ENCODE results near the gene PDE3A. TPM values are rescaled to one million over a fixed set of nuclear protein-coding genes. Genes with fewer than 3 reads are reported as not detected.

PDE3A gene
- total RNA-seq, 1 donor from 2014 or later: 0.39 TPM

DNA sequence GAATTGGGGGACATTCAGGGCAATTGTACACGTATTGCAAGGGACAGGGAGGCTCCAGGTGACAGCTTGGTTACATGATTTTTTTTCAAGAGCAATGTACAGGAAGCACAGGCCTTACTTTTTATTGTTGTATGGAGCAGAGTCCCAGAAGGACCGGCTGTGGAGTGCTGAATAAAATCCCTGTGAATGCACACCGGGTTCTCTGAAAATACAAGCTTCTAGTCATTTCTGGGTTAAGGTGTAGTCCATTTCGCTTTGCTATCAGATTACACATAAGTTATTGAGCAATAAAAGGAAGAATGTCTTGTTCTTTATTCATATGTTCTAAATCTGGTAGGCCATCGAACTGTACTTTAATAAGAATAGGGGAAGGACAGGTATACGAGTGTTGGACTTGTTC lies 52.2 kb downstream of the PDE3A start:
- no peak for DNase-seq (ENCODE audit: low read depth in 2 of 2)

DNA sequence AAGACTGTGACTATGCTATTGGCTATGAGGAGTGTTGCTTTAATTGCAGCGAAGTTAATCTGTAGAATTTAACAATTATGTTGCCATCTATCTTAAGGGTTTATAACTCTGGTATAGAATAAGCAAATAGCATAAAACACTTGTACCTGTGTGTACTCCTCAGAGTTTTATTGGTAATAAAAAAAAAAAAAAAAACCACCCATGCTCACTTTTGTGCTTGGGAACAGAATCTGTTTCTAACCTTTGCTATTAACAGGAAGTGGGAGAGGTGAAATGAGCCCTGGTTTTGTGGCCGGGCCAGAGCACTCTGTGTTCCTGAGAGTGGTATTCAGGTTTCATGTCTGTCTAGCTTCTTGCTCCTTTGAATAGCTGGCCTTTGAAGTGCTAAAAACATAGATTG lies 53.1 kb downstream of the PDE3A start:
- no peak for DNase-seq (ENCODE audit: low read depth in 2 of 2)

- DNase-seq (ENCODE audit: low read depth in 2 of 2): no peak
Measured at GRCh38 chr12:20423557-20423956, 55.2 kb downstream of the PDE3A start.

DNA sequence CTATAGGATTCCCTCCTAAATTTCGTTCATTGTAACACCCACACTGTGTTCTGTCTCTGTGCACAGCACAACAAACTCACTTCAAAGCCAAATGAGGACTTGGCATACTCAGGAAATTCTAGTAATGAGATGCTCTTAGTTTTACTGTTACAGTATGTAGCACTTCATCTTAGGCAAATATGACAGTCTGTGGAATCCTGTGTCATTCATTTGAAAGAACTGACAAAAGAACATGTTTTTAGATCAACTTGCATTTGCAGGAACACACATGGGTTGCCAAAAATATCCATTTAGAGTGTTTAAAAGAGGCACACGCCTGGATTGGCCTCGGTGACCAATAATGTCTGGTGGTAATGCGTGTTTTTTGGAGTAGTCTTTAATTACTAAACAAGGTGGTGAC lies 56.5 kb downstream of the PDE3A start:
- DNase-seq (ENCODE audit: low read depth in 2 of 2): no peak

DNA sequence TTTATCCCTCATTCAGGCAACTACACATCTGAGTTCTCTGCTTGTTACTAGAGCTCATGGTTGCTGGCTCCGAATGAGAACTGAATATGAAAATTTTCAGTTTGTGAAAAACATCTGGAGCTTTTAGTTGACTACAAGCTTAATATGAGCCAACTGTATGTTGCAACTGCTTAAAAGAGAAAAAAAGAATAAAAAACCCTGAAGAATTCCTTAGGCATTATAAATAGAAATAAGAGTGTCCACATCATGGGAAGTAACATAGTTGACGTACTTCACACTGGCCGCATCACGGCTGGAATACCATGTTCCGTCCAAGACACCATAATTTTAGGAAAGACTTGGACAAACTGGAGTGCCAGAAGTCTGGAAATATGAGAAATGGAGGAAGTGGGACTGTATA lies 57.9 kb downstream of the PDE3A start:
- no peak for DNase-seq (ENCODE audit: low read depth in 2 of 2)

DNA sequence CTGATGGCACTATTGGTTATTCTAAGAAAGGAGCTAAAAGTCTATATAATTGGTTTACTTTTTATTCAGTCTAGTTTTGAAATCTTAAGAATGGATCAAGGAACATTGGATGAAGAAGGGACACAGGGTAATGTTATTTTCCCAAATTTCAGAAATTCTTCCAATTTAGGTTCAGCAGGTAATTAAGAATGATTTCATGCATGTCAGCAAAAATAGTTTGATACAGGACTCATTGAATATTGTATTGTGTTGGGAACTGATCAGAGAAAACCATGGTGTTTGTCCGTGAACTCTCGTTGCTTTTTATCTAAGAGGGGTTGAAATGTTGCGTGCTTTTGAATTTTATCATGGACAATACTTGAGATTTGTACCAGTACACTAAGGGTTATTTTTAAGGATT lies 58.6 kb downstream of the PDE3A start:
- DNase-seq (ENCODE audit: low read depth in 2 of 2): no peak

GRCh38 chr12:20429852-20430251 lies 61.5 kb downstream of the PDE3A start:
- no peak for DNase-seq (ENCODE audit: low read depth in 2 of 2)

- DNase-seq (ENCODE audit: low read depth in 2 of 2): no peak
Measured at GRCh38 chr12:20432290-20432689, 64.0 kb downstream of the PDE3A start.

GRCh38 chr12:20434996-20435395 lies 66.7 kb downstream of the PDE3A start:
- DNase-seq (ENCODE audit: low read depth in 2 of 2): peak in 1 of 2 donors; percentile 16

DNA sequence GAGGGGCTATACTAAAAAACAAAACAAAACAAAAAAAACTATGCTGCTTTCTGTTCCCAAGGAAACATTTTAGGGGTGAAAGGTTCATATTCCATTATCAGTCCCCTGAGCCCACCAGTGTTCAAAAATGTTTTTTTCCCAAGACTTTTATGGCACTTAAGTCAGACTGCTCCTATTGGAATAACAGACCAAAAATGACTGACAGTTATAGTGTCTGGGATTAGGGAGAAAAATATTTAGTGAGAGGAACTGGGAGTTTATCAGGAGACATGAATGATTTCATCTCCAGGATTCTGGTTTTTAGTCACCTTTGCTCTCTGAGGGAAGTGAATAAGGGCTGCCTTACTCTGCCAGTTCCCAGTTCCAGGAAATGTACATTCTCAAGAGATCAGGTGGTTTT lies 68.0 kb downstream of the PDE3A start:
- DNase-seq (ENCODE audit: low read depth in 2 of 2): peak in 1 of 2 donors; percentile 85

DNA sequence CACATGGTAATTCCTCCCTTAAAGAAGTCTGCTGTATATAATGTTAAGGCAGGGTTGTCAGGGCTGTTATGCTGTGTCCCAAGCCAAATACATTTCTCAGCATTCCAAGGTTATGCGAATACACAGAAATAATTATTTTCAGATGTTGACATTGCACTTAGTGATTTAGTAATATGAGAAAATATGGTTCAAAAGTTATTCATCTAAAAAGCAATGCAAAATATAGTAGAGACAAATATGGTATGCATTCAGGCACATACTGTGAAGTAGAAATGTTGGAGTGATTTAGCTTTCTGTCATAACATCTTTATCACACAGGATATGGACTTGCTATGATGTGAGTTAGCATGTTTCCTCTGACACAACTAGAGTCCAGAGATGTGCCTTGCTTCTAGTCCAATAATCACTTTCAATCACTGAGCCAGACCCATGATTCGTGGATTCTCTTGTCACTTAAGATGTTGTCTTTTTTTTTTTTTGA lies 70.0 kb downstream of the PDE3A start:
- DNase-seq (ENCODE audit: low read depth in 2 of 2): peak in 1 of 2 donors; percentile 63

GRCh38 chr12:20439626-20440025 lies 71.3 kb downstream of the PDE3A start:
- peak in 1 of 2 donors; percentile 29 for DNase-seq (ENCODE audit: low read depth in 2 of 2)

DNA sequence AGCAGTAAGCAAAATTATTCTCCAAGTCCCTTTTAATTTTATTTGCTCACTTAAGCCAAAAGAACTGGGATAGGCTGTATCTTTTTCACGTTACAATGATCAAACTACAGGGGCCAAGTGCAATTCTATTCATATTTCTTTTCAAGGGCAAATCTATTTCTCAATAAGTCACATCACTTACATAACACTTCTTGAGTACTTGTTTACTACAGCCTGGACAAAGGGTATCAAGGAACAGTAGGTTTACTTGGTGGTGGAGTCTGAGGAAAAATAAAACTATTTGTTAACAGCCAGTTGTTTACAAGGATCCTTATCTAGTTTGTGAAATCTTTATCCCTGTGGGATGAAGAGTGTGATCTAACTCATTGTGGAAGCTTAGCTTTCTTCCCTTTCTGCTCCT lies 72.1 kb downstream of the PDE3A start:
- DNase-seq (ENCODE audit: low read depth in 2 of 2): no peak

- DNase-seq (ENCODE audit: low read depth in 2 of 2): no peak
Measured at GRCh38 chr12:20442322-20442721, 74.0 kb downstream of the PDE3A start.

DNA sequence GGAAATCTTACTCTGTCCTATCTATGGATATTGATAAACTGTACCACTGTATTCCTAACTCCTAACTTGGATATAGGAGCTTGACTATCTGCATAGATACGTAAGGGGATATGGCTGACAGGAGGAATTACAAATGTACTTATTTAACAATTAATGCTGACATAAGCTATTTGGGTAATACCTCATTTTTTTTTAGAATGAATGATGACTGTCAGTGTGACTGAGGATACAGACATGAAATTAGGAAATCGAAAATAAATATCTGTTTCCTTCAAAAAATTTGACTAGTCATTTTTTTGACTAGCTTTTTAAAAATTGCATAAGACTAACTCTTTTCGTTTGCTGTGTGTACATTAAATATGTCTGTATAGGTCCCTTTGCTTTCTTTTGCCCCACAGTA lies 74.9 kb downstream of the PDE3A start:
- no peak for DNase-seq (ENCODE audit: low read depth in 2 of 2)

GRCh38 chr12:20443792-20444191 lies 75.5 kb downstream of the PDE3A start:
- DNase-seq (ENCODE audit: low read depth in 2 of 2): no peak

- no peak for DNase-seq (ENCODE audit: low read depth in 2 of 2)
Measured at GRCh38 chr12:20444595-20445170, 76.3 kb downstream of the PDE3A start.

- DNase-seq (ENCODE audit: low read depth in 2 of 2): peak in 1 of 2 donors; percentile 10
Measured at GRCh38 chr12:20445687-20446086, 77.3 kb downstream of the PDE3A start.

DNA sequence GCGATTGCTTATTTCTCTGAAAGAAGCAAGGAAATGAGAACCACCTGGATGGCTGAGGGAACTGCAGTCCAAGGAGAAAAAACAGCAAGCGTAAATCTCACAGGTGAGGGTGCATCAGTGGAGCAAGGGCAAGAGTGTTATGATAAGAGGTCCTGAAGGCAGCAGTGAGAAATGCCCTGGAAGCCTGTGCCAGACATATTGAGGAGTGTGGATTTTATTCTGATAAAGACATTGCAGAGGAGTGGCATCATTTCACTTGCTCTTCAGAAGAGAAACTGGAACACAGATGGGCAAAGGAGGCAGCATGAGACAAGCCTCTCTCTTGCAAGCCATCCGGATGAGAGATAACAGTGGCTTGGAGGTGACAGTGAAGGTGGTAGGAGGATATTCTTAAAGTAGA lies 78.5 kb downstream of the PDE3A start:
- DNase-seq (ENCODE audit: low read depth in 2 of 2): no peak

DNA sequence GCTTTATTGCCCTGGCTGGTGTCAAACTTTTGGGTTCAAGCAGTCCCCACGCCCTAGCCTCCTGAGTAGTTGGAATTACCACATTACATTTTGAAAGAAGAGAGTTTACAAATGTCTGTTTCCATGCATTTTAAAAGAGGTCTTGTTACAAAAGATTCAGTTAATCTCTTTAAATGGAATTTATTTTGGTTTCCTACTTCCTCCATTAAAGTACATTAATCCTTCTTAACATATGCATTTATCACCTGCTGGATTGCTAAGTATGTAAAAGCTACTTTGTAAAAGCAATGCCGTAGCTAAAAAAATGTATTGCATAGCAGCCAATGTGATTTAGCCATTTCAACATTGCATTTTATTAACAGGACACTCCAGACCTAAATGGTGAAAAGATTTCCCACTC lies 80.4 kb downstream of the PDE3A start:
- no peak for DNase-seq (ENCODE audit: low read depth in 2 of 2)

- DNase-seq (ENCODE audit: low read depth in 2 of 2): no peak
Measured at GRCh38 chr12:20450591-20451180, 82.3 kb downstream of the PDE3A start.

DNA sequence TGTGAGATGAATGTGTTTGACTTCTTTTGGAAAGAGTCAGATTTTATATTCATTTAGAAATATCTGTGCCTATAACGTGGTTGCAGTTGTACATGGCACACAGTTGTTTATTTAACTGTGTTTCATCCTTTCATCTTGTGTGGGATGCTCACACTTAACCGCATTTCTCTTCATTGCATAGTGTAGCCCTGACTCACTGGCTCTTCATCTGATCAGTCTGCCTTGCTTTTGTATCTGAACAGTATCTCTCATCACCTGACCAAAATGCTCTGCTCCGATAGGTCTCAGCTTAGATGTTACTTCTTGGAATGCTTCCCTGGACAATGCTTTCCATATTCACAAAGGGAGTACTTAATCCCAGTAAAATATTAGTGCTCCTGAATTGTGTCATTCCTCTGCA lies 83.4 kb downstream of the PDE3A start:
- DNase-seq (ENCODE audit: low read depth in 2 of 2): no peak

DNA sequence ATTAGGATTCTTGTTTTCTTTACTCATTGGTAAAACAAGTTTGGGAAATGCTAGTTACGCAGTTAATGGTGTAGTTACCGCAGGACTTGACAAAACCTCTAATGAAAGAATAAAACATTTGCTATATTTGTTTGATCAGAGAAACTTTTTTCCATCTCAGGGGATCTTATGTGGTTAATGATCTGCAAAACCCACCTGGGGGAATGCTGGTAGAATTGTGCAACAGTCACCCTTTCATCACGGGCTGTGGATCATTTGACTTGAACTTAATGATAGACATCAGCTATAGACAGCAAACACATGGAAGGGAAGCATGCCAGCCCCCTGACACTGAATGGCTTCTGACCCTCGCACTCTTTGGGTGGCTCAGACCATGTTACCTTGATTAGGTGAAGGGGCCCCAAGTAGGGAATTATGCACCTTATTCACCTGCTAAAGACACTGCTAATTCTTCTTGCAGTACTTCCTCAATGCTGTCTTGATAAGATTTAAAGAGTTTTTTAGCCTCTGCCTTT lies 84.2 kb downstream of the PDE3A start:
- DNase-seq (ENCODE audit: low read depth in 2 of 2): no peak
